BLaER1 (cell line): Measurements from ENCODE around the gene ARHGAP26.

Experiments
- H3K27ac ChIP-seq: shearing (Covaris generic); formaldehyde crosslinking; 2 replicates; pipeline ENCODE4 v1.8.1; 2022
- H3K27me3 ChIP-seq: shearing (Covaris generic); formaldehyde crosslinking; 2 replicates; pipeline ENCODE4 v1.8.1; 2022
- H3K36me3 ChIP-seq: shearing (Covaris generic); formaldehyde crosslinking; 2 replicates; pipeline ENCODE4 v1.8.1; 2022
- H3K4me1 ChIP-seq: shearing (Covaris generic); formaldehyde crosslinking; 2 replicates; pipeline ENCODE4 v1.8.1; 2022
- H3K4me2 ChIP-seq: shearing (Covaris generic); formaldehyde crosslinking; 2 replicates; pipeline ENCODE4 v1.8.1; 2022
- H3K4me3 ChIP-seq: shearing (Covaris generic); formaldehyde crosslinking; 2 replicates; pipeline ENCODE4 v1.8.1; 2022
- H3K9ac ChIP-seq: shearing (Covaris generic); formaldehyde crosslinking; 2 replicates; pipeline ENCODE4 v1.8.1; 2022
- H3K9me3 ChIP-seq: shearing (Covaris generic); formaldehyde crosslinking; 2 replicates; pipeline ENCODE4 v1.8.1; 2022
- H4K20me1 ChIP-seq: shearing (Covaris generic); formaldehyde crosslinking; 2 replicates; pipeline ENCODE4 v1.8.1; 2022
- Cebpa-rat ChIP-seq: shearing (Covaris generic); IDR thresholded peaks from 2 replicates; pipeline ENCODE4 v1.8.1; 2022

ARHGAP26 gene

GRCh38 chr5:143226361-143226760, 456.2 kb downstream of the ARHGAP26 start:
- H3K9ac ChIP-seq, result no peak overlapping the region
- no peak for TF ChIP-seq Cebpa-rat
- H3K4me2 ChIP-seq, result no peak overlapping the region
- no peaks in the 10 kb centered on the region for H3K27me3 ChIP-seq
- H3K36me3 ChIP-seq, result peaks cover 8% of the 10 kb centered on the region
- H3K27ac ChIP-seq, result no peak overlapping the region
- peaks cover 40% of the 10 kb centered on the region for H3K4me1 ChIP-seq
- no peak overlapping the region for H3K4me3 ChIP-seq
- H3K9me3 ChIP-seq, result no peaks in the 10 kb centered on the region
- H4K20me1 ChIP-seq, result no peaks in the 10 kb centered on the region

GRCh38 chr5:143226872-143227271, 456.7 kb downstream of the ARHGAP26 start:
- Histone ChIP-seq H3K9ac (no peak overlapping the region), H3K4me2 (no peak overlapping the region), H3K4me3 (no peak overlapping the region), H3K27ac (no peak overlapping the region), H3K9me3 (no peaks in the 10 kb centered on the region), H3K4me1 (peaks cover 35% of the 10 kb centered on the region), H3K27me3 (no peaks in the 10 kb centered on the region), H3K36me3 (peaks cover 8% of the 10 kb centered on the region), H4K20me1 (no peaks in the 10 kb centered on the region)
- TF ChIP-seq Cebpa-rat, result no peak

GRCh38 chr5:143227301-143227700, 457.1 kb downstream of the ARHGAP26 start:
- TF ChIP-seq Cebpa-rat, result no peak
- Histone ChIP-seq H3K4me3 (no peak overlapping the region), H3K27ac (no peak overlapping the region), H3K36me3 (peaks cover 8% of the 10 kb centered on the region), H3K9ac (no peak overlapping the region), H3K9me3 (no peaks in the 10 kb centered on the region), H4K20me1 (no peaks in the 10 kb centered on the region), H3K4me1 (peaks cover 31% of the 10 kb centered on the region), H3K4me2 (no peak overlapping the region), H3K27me3 (no peaks in the 10 kb centered on the region)

GRCh38 chr5:143228597-143229293, 458.6 kb downstream of the ARHGAP26 start:
- peaks cover 1% of the 10 kb centered on the region for H3K36me3 ChIP-seq
- no peak overlapping the region for H3K27ac ChIP-seq
- H3K9me3 ChIP-seq, result no peaks in the 10 kb centered on the region
- no peaks in the 10 kb centered on the region for H3K27me3 ChIP-seq
- TF ChIP-seq Cebpa-rat, result no peak
- no peaks in the 10 kb centered on the region for H4K20me1 ChIP-seq
- no peak overlapping the region for H3K9ac ChIP-seq
- H3K4me2 ChIP-seq, result peak overlapping the region; percentile 67
- H3K4me1 ChIP-seq, result peaks cover 19% of the 10 kb centered on the region
- no peak overlapping the region for H3K4me3 ChIP-seq

- Histone ChIP-seq H3K4me3 (no peak overlapping the region), H3K27ac (peak overlapping the region; percentile 54), H3K36me3 (no peaks in the 10 kb centered on the region; the same call in 1 of the 2 replicates), H3K4me1 (peaks cover 19% of the 10 kb centered on the region), H3K9ac (no peak overlapping the region), H4K20me1 (no peaks in the 10 kb centered on the region), H3K9me3 (no peaks in the 10 kb centered on the region), H3K27me3 (no peaks in the 10 kb centered on the region), H3K4me2 (peak overlapping the region; percentile 67)
- no peak for TF ChIP-seq Cebpa-rat
These were observed 459.3 kb downstream of the ARHGAP26 start for GRCh38 chr5:143229426-143229895.

GRCh38 chr5:143229896-143230675, 459.9 kb downstream of the ARHGAP26 start:
- no peak for TF ChIP-seq Cebpa-rat
- H3K27ac ChIP-seq, result peak overlapping the region; percentile 54

GRCh38 chr5:143230676-143230996, 460.5 kb downstream of the ARHGAP26 start:
- Histone ChIP-seq H3K36me3 (no peaks in the 10 kb centered on the region), H3K27me3 (no peaks in the 10 kb centered on the region), H3K4me1 (peaks cover 19% of the 10 kb centered on the region), H3K27ac (no peak overlapping the region), H3K4me3 (no peak overlapping the region), H3K9me3 (no peaks in the 10 kb centered on the region), H4K20me1 (no peaks in the 10 kb centered on the region), H3K4me2 (peak overlapping the region; percentile 67), H3K9ac (no peak overlapping the region)
- TF ChIP-seq Cebpa-rat, result no peak

More at GRCh38 chr5:143229896-143230675, 459.9 kb downstream of the ARHGAP26 start:
- H3K4me2 ChIP-seq, result peak overlapping the region; percentile 67
- H3K9me3 ChIP-seq, result no peaks in the 10 kb centered on the region
- no peaks in the 10 kb centered on the region for H3K27me3 ChIP-seq
- 0 out of 2 replicates have a peak overlapping the region, but pooled peaks have one; percentile 1 for H3K9ac ChIP-seq
- peaks cover 19% of the 10 kb centered on the region for H3K4me1 ChIP-seq
- no peak overlapping the region for H3K4me3 ChIP-seq
- no peaks in the 10 kb centered on the region for H3K36me3 ChIP-seq
- H4K20me1 ChIP-seq, result no peaks in the 10 kb centered on the region

- TF ChIP-seq Cebpa-rat, result no peak
- H3K9ac ChIP-seq, result no peak overlapping the region
These were observed 461.2 kb downstream of the ARHGAP26 start for GRCh38 chr5:143231416-143231815.

GRCh38 chr5:143231973-143232812, 462.0 kb downstream of the ARHGAP26 start:
- Histone ChIP-seq H3K27ac (no peak overlapping the region), H3K4me3 (no peak overlapping the region), H3K4me2 (no peak overlapping the region), H3K27me3 (no peaks in the 10 kb centered on the region), H4K20me1 (no peaks in the 10 kb centered on the region), H3K9ac (no peak overlapping the region), H3K4me1 (peaks cover 19% of the 10 kb centered on the region), H3K9me3 (no peaks in the 10 kb centered on the region), H3K36me3 (no peaks in the 10 kb centered on the region)
- TF ChIP-seq Cebpa-rat, result no peak

More at GRCh38 chr5:143231416-143231815, 461.2 kb downstream of the ARHGAP26 start:
- peaks cover 19% of the 10 kb centered on the region for H3K4me1 ChIP-seq
- no peaks in the 10 kb centered on the region for H3K9me3 ChIP-seq
- no peak overlapping the region for H3K4me2 ChIP-seq
- no peak overlapping the region for H3K27ac ChIP-seq
- no peaks in the 10 kb centered on the region for H4K20me1 ChIP-seq
- no peaks in the 10 kb centered on the region for H3K36me3 ChIP-seq
- H3K4me3 ChIP-seq, result no peak overlapping the region
- H3K27me3 ChIP-seq, result no peaks in the 10 kb centered on the region
